IMR-90 (cell line): ENCODE data around the gene KCNK17. TPM values are rescaled to one million over a fixed set of nuclear protein-coding genes. Genes with fewer than 3 reads are reported as not detected.

Experiments used
- ATAC-seq: fragments of 200-7000 bp; cut with Tn5 transposase; 2 replicates; pipeline ENCODE4 v1.9.1; 2020; ENCODE audit warnings: low read depth, mild to moderate bottlenecking, moderate library complexity
- BruUV-seq: library from RNA; stranded (reverse); fragments of 400-500 nt; replicated peaks from 2 replicates; lab custom pipeline; 2021; lab: Mats Ljungman, UMichigan
- CTCF ChIA-PET: fragments of 300-600 bp; formaldehyde crosslinking; extraction: SDS; loops from one replicate; lab custom pipeline; 2021; ENCODE audit warnings: antibody characterized with exemption; lab: Yijun Ruan, JAX
- POLR2A ChIA-PET: fragments of 300-600 bp; sonication (Branson Sonifier 250); formaldehyde crosslinking; loops from one replicate; lab custom pipeline; 2022; ENCODE audit warnings: antibody characterized with exemption; ENCODE audit not compliant: unreplicated experiment; lab: Charles Lee
- DNase-seq: peaks from one replicate; pipeline ENCODE4 v3.0.0; 2013
- H2AFZ ChIP-seq: replicated peaks from 2 replicates; pipeline ENCODE3; 2013; ENCODE audit warnings: low read length, mild to moderate bottlenecking; ENCODE audit not compliant: poor library complexity
- H2AK5ac ChIP-seq: 2 replicates; pipeline ENCODE4 v1.6.1; 2013; ENCODE audit warnings: low read depth, low read length, inconsistent platforms
- H2AK9ac ChIP-seq: replicated peaks from 2 replicates; pipeline ENCODE3; 2013; ENCODE audit warnings: mild to moderate bottlenecking, low read depth, low read length, moderate library complexity; ENCODE audit not compliant: poor library complexity
- H2BK120ac ChIP-seq: 2 replicates; pipeline ENCODE4 v1.6.1; 2013; ENCODE audit warnings: low read depth, low read length, inconsistent platforms
- H2BK15ac ChIP-seq: 3 replicates; pipeline ENCODE4 v1.6.1; 2013; ENCODE audit warnings: low read depth, low read length, inconsistent platforms
- H2BK20ac ChIP-seq: 2 replicates; pipeline ENCODE4 v1.6.1; 2013; ENCODE audit warnings: low read depth, mild to moderate bottlenecking, inconsistent platforms, low read length, moderate library complexity
- H2BK5ac ChIP-seq: 2 replicates; pipeline ENCODE4 v1.6.1; 2013; ENCODE audit warnings: mild to moderate bottlenecking, low read depth, low read length, inconsistent platforms; ENCODE audit not compliant: poor library complexity, severe bottlenecking
- H3K14ac ChIP-seq: replicated peaks from 2 replicates; pipeline ENCODE4 v1.6.1; 2013; ENCODE audit warnings: low read depth, low read length, inconsistent platforms
- H3K18ac ChIP-seq: 2 replicates; pipeline ENCODE4 v1.6.1; 2013; ENCODE audit warnings: low read depth, low read length, control low read depth
- H3K23ac ChIP-seq: 2 replicates; pipeline ENCODE4 v1.6.1; 2013; ENCODE audit warnings: low read depth, low read length, inconsistent platforms
- H3K27ac ChIP-seq: 2 replicates; pipeline ENCODE4 v1.5.1; 2013; ENCODE audit warnings: mild to moderate bottlenecking, control low read depth, low read length; ENCODE audit not compliant: insufficient read depth
- H3K27me3 ChIP-seq: 2 replicates; pipeline ENCODE4 v1.6.1; 2013; ENCODE audit warnings: low read length; ENCODE audit not compliant: control insufficient read depth, insufficient read depth
- H3K36me3 ChIP-seq: 2 replicates; pipeline ENCODE4 v1.6.1; 2013; ENCODE audit warnings: low read length, mixed read lengths; ENCODE audit not compliant: control insufficient read depth, insufficient read depth
- H3K4ac ChIP-seq: 2 replicates; pipeline ENCODE4 v1.6.1; 2013; ENCODE audit warnings: low read depth, low read length, inconsistent platforms
- H3K4me1 ChIP-seq: 2 replicates; pipeline ENCODE4 v1.6.1; 2013; ENCODE audit warnings: low read length, mixed read lengths; ENCODE audit not compliant: control insufficient read depth, insufficient read depth
- H3K4me2 ChIP-seq: 2 replicates; pipeline ENCODE4 v1.6.1; 2013; ENCODE audit warnings: low read depth, mild to moderate bottlenecking, control low read depth, low read length, moderate library complexity
- H3K4me3 ChIP-seq: 2 replicates; pipeline ENCODE4 v1.5.1; 2013; ENCODE audit warnings: low read depth, mild to moderate bottlenecking, control low read depth, low read length, moderate library complexity; ENCODE audit not compliant: insufficient read depth
- H3K56ac ChIP-seq: 2 replicates; pipeline ENCODE4 v1.6.1; 2013; ENCODE audit warnings: low read length, inconsistent platforms; ENCODE audit not compliant: insufficient read depth; ENCODE audit errors: extremely low read depth
- H3K79me1 ChIP-seq, 2 experiments: 2 replicates each; pipeline ENCODE4 v1.6.1; 2013; ENCODE audit warnings: low read length in 2 of 2, inconsistent platforms in 1 of 2, low read depth in 1 of 2
- H3K9ac ChIP-seq: 2 replicates; pipeline ENCODE4 v1.6.1; 2013; ENCODE audit warnings: low read depth, low read length, control low read depth
- H3K9me1 ChIP-seq: 2 replicates; pipeline ENCODE4 v1.6.1; 2013; ENCODE audit warnings: low read length, inconsistent platforms; ENCODE audit not compliant: insufficient read depth
- H3K9me3 ChIP-seq: 2 replicates; pipeline ENCODE4 v1.6.1; 2013; ENCODE audit warnings: low read length; ENCODE audit not compliant: control insufficient read depth, insufficient read depth
- H4K20me1 ChIP-seq: 2 replicates; pipeline ENCODE4 v1.6.1; 2013; ENCODE audit warnings: low read length, inconsistent platforms; ENCODE audit not compliant: insufficient read depth
- H4K5ac ChIP-seq: 2 replicates; pipeline ENCODE4 v1.6.1; 2013; ENCODE audit warnings: mild to moderate bottlenecking, low read depth, low read length, control low read depth
- H4K8ac ChIP-seq, 2 experiments: 2 replicates each; pipeline ENCODE4 v1.6.1; 2013; ENCODE audit warnings: low read depth in 2 of 2, low read length in 2 of 2, control low read depth in 1 of 2, inconsistent platforms in 1 of 2
- H4K91ac ChIP-seq: 2 replicates; pipeline ENCODE4 v1.6.1; 2013; ENCODE audit warnings: low read depth, low read length, inconsistent platforms; ENCODE audit not compliant: insufficient read depth
- CEBPB ChIP-seq: IDR thresholded peaks from 2 replicates; pipeline ENCODE4 v1.6.1; 2012; ENCODE audit warnings: low read depth, low read length, improper control_type of control experiment
- CHD1 ChIP-seq: IDR thresholded peaks from 2 replicates; pipeline ENCODE4 v1.6.1; 2012; ENCODE audit warnings: low read depth, low read length, improper control_type of control experiment
- ELK1 ChIP-seq: fragments of 150-350 bp; IDR thresholded peaks from 2 replicates; pipeline ENCODE4 v1.6.1; 2016; ENCODE audit warnings: low read depth, mild to moderate bottlenecking, low read length, moderate library complexity, borderline replicate concordance
- POLR2A ChIP-seq: IDR thresholded peaks from 2 replicates; pipeline ENCODE4 v1.6.1; 2012; ENCODE audit warnings: mild to moderate bottlenecking, low read depth, low read length
- WGBS, 2 experiments: methylation state at CpG; one replicate each; pipeline versions ENCODE4 v1.1.5 to v1.1.7; 2013; ENCODE audit warnings: missing lambda C conversion rate in 2 of 2; ENCODE audit not compliant: insufficient read length in 1 of 2; ENCODE audit errors: extremely low coverage in 2 of 2; 5-methylcytosine and 5-hydroxymethylcytosine counted together
- dilution Hi-C: fragments of 300-500 bp; cut with HindIII; formaldehyde crosslinking; loops from one replicate; pipeline ENCODE4 v1.14.3; 2018; ENCODE audit warnings: low sequenced_read_pairs; ENCODE audit not compliant: unreplicated experiment
- in situ Hi-C: fragments of 300-500 bp; cut with MboI; formaldehyde crosslinking; loops from 3 replicates; pipeline ENCODE4 v1.14.3; 2019; ENCODE audit warnings: low sequenced_read_pairs, inconsistent platforms, mixed read lengths
- intact Hi-C: fragments of 100-400 bp; cut with micrococcal nuclease; formaldehyde crosslinking; loops from 2 replicates; pipeline ENCODE4 v1.10.0; 2022
- polyA plus RNA-seq, 3 experiments: library from polyadenylated mRNA; depleted of rRNA; stranded (reverse); fragments of >200 nt; gene quantifications; 2 replicates each; pipeline ENCODE4 v1.2.3, GENCODE V29; 2012; ENCODE audit warnings: low replicate concordance in 1 of 3
- total RNA-seq: library from RNA; depleted of rRNA; stranded (reverse); fragments of >200 nt; gene quantifications from 2 replicates; pipeline ENCODE4 v1.2.3, GENCODE V29; 2012

Gene KCNK17
- total and polyA plus RNA-seq, 2 of the 4 experiments (the other 2 are of a cell fraction): not detected

GRCh38 chr6:39312912-39313525 lies 1.2 kb downstream of the KCNK17 start:
- Histone ChIP-seq H2BK5ac (no peak overlapping the region), H2BK20ac (no peak overlapping the region), H3K23ac (no peak overlapping the region), H3K9me3 (no peaks in the 10 kb centered on the region), H3K4me2 (no peak overlapping the region), H4K5ac (no peak overlapping the region), H2AFZ (peak overlapping the region; percentile 7), H2AK5ac (no peak overlapping the region), H3K79me1 (no peaks in the 10 kb centered on the region), H3K9me1 (no peaks in the 10 kb centered on the region), H2AK9ac (no peak overlapping the region), H4K8ac (no peak overlapping the region), H3K14ac (no peak overlapping the region), H3K27me3 (peaks cover 32% of the 10 kb centered on the region; the same call in 1 of the 2 replicates), H3K9ac (no peak overlapping the region), H3K18ac (no peak overlapping the region), H3K4me1 (no peaks in the 10 kb centered on the region), H3K4me3 (no peak overlapping the region), H2BK15ac (no peak overlapping the region), H3K27ac (no peak overlapping the region), H2BK120ac (no peak overlapping the region), H4K20me1 (no peaks in the 10 kb centered on the region), H4K91ac (no peak overlapping the region), H3K36me3 (no peaks in the 10 kb centered on the region), H3K4ac (no peak overlapping the region), H3K56ac (no peak overlapping the region)
- in situ Hi-C loops: no loop called here
- ChIA-PET POLR2A (no interaction called here), CTCF (no interaction called here)
- TF ChIP-seq CEBPB (no peak), ELK1 (no peak), POLR2A (no peak), CHD1 (no peak)
- dilution Hi-C loops: no loop called here
- DNase-seq (no peak), ATAC-seq (no peak)
- WGBS, 2 experiments: 1% methylated on average over 11 of the region's 45 CpGs; no CpG with 5 or more reads in 1 of the 2 experiments
- intact Hi-C loops: no loop called here
- no TSS peak for BruUV-seq
